Measurements from ENCODE around the gene PLEKHG5.
"Not testable (repeated sequence)": the region's sequence is repeated elsewhere in the genome, so short reads cannot be mapped to it uniquely, and the experiment has no call there.

The PLEKHG5 gene

GRCh38 chr1:6435129-6435528 lies 56.3 kb downstream of the PLEKHG5 start:
- no peak overlapping the region for H3K27ac ChIP-seq
- no peak for TF ChIP-seq CTCF (conservative IDR thresholded peaks at IDR 0.05)
- TF ChIP-seq ZFX (IDR thresholded peaks at IDR 0.05) = no peak

GRCh38 chr1:6434186-6434585 lies 57.3 kb downstream of the PLEKHG5 start:
- TF ChIP-seq CTCF (conservative IDR thresholded peaks at IDR 0.05) (no peak), ZFX (IDR thresholded peaks at IDR 0.05) (no peak)
- H3K27ac ChIP-seq = no peak overlapping the region

GRCh38 chr1:6431645-6432579 lies 59.6 kb downstream of the PLEKHG5 start:
- H3K27ac ChIP-seq = not testable (repeated sequence)

- peak overlapping the region; percentile 63 for H3K27ac ChIP-seq
Observed at GRCh38 chr1:6429660-6430411, 61.6 kb downstream of the PLEKHG5 start.

GRCh38 chr1:6428453-6428852 lies 63.0 kb downstream of the PLEKHG5 start:
- peak overlapping the region; percentile 69 for H3K27ac ChIP-seq

GRCh38 chr1:6427441-6428390 lies 63.8 kb downstream of the PLEKHG5 start:
- no peak for TF ChIP-seq ZFX (IDR thresholded peaks at IDR 0.05)
- TF ChIP-seq CTCF (conservative IDR thresholded peaks at IDR 0.05) = no peak
- H3K27ac ChIP-seq = peak overlapping the region; percentile 69

GRCh38 chr1:6426972-6427350 lies 64.5 kb downstream of the PLEKHG5 start:
- TF ChIP-seq ZFX (IDR thresholded peaks at IDR 0.05) = no peak
- TF ChIP-seq CTCF (conservative IDR thresholded peaks at IDR 0.05) = no peak
- peak overlapping the region; percentile 69 for H3K27ac ChIP-seq

- no peak for TF ChIP-seq ZFX (IDR thresholded peaks at IDR 0.05)
- peak overlapping the region; percentile 69 for H3K27ac ChIP-seq
Observed at GRCh38 chr1:6426277-6426971, 65.0 kb downstream of the PLEKHG5 start.
